C1 segment of cervical spinal cord (tissue), 14 donors: ENCODE results near the gene ASCL1.

Experiments
- DNase-seq, 14 donors: peaks; one replicate each; lab custom pipeline; 2025; lab: John Stamatoyannopoulos, UW

The ASCL1 gene

DNA sequence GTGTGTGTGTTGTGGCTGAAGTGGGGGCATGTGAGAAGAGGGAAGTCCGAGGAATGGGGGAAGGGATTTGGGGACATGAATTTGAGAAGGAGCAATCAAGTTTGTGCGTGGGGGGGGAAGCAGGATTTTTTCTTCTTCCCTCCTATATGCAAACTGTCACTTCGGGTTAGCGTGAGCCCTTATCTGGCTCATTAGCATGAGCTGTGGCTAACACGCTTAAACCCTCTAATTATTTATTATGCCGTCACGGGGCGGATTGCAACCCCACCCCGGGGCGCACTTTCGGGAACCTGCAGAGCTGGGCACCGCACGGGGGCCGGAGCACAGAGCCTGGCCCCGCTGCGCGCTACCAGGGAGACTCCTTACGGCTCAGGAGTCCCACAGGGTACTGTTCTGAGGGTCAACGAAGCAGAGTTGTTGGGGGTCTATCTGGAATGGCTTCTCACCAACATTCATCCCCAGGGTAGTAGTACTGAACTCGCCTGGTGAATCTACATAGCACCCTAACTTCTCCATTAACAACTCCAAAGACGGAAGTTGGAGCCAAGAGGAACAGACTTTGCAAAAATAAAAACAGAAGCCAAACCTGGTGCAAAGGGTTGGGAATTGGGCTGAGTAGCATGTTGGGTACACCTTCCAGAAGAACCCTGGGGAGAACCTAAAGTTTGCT is 6.4 kb upstream of the ASCL1 start:
- no peak for DNase-seq

DNA sequence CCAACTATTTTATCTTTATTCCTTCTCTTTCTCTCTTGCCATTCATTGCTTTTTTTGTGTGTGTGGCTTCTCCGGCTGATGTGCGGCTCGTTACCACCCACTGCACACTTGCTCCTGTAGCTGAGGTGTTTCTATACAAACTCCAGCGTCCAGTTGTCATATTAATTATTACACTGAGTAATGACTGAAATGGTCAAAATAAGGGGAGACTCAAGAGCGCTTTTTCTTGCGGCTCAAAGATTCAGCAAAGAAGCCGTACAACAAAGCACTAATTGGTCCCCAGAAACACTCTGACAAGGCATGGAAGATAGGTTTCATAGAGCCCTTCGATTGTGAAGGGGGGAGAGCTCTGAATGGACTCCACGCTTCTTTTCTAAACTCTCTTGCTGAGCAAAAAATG is 5.6 kb upstream of the ASCL1 start:
- no peak for DNase-seq

DNA sequence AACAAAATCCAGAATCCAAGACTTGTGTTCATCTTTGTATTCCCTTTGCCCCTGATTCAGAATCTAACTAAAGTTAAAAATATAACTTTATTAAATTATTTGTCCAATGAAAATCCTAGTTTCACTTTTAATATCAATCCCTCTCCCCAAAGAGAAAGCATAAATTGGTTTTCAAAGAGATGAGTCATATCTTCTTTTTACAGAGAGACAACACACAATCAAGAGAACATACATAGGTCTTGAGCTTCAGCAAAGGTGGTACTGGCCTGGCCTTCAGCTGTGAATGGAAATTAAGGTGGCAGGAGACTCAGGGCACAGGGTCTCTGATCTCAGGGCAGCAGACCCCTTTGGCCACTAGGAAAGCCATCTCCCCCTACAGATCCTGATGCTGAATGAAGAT is 4.3 kb upstream of the ASCL1 start:
- no peak for DNase-seq

DNA sequence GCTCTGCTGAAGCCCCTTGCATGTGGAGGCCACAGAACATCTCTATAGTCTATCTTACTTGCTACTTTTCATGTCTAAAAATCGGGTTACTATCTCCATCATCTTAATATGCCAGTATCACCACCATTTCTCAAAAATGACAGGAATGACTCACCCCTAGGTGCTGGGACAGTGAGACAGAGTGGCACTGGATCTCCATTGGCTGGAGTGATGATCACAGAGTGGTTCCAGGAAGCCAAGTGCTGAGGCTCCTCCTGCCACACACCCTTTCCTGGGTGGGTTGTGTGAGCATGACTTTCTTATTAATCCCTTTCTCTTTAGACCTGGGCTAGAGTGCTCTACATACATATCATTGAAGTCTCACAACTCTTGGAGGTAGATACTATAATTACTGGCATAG is 3.3 kb upstream of the ASCL1 start:
- DNase-seq = no peak

DNA sequence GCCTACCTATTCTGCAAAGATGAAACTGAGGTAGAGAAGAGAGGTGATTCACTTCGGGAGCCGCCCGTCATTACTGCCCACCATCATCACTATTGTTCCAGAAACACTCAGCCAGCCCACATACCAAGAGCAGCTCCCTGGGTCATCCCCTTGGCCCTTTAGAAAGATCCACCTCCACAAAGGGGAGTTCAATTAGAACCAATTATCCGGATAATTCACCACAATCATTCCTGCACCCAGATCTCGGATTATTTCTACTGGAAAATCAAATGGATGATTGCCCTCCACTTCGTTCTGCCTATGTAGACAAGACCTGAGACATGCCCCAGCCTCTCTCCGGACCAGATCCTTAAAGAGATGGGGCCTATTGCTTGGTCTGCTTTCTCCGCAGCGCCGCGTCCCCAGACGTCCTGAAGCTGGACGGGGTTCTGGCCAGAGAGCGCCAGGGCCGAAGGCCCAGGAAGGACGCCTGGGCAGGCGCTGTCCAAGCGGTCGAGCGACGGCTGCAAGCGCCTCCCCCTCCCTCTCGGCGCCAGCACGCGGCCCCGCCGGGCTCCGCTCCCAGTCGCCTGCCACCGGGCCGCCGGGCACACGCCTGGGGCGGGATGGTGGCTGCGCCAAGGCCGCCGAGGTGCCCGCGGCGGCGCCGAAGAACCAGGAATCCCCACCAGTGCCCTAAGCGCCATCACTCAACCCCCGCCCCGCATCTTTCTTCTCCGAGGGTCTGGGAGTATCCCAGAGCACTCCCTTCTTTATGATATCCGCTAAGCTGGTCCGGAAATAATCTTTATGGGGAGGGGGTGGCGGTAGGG is 1.3 kb upstream of the ASCL1 start:
- DNase-seq = peak in 6 of 14 donors; percentile 26 to 58 (median 40)

DNA sequence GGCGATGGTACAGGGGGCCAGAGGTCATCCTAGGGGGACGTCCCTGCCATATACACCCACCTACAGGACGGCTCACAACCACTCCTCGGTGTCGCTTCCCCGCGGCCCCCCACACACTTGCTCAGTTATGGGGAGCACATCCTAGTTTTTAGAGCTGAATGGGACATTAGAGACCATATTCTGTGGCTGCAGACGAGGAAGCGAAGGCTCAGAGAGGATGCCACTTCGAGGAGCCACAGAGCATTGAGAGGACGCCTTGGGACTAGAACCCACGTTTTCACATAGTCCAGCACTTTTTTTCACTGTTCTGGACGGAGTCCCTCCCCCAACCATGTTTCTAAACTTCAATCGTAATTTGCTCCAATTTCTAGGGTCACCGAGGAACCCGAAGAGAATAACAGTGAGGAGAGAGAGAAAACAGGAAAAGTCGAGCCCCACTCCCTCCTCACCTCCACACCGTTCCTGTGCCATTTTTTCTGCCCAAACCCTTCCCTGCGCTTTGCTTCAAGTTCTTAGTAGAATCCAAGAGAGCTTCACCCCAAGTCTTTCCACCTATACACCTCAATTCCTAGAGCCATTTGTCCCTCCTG is 641 bp upstream of the ASCL1 start:
- DNase-seq = no peak

DNA sequence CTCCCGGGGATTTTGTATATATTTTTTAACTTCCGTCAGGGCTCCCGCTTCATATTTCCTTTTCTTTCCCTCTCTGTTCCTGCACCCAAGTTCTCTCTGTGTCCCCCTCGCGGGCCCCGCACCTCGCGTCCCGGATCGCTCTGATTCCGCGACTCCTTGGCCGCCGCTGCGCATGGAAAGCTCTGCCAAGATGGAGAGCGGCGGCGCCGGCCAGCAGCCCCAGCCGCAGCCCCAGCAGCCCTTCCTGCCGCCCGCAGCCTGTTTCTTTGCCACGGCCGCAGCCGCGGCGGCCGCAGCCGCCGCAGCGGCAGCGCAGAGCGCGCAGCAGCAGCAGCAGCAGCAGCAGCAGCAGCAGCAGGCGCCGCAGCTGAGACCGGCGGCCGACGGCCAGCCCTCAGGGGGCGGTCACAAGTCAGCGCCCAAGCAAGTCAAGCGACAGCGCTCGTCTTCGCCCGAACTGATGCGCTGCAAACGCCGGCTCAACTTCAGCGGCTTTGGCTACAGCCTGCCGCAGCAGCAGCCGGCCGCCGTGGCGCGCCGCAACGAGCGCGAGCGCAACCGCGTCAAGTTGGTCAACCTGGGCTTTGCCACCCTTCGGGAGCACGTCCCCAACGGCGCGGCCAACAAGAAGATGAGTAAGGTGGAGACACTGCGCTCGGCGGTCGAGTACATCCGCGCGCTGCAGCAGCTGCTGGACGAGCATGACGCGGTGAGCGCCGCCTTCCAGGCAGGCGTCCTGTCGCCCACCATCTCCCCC is 777 bp downstream of the ASCL1 start:
- DNase-seq = peak in 4 of 14 donors; percentile 3 to 50 (median 44)

DNA sequence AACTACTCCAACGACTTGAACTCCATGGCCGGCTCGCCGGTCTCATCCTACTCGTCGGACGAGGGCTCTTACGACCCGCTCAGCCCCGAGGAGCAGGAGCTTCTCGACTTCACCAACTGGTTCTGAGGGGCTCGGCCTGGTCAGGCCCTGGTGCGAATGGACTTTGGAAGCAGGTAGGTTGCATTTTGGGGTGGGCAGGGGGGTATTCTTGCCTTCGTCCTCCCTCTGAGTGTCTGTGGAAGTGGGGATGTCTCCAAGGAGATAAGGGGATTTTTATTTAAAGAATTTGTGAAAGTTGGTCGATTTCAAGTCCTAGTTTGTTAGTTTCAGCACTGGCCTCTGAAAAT is 1.3 kb downstream of the ASCL1 start:
- DNase-seq = peak in 1 of 14 donors; percentile 35

DNA sequence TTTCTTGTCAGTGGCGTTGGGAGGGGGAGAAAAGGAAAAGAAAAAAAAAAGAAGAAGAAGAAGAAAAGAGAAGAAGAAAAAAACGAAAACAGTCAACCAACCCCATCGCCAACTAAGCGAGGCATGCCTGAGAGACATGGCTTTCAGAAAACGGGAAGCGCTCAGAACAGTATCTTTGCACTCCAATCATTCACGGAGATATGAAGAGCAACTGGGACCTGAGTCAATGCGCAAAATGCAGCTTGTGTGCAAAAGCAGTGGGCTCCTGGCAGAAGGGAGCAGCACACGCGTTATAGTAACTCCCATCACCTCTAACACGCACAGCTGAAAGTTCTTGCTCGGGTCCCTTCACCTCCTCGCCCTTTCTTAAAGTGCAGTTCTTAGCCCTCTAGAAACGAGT is 1.9 kb downstream of the ASCL1 start:
- DNase-seq = no peak

DNA sequence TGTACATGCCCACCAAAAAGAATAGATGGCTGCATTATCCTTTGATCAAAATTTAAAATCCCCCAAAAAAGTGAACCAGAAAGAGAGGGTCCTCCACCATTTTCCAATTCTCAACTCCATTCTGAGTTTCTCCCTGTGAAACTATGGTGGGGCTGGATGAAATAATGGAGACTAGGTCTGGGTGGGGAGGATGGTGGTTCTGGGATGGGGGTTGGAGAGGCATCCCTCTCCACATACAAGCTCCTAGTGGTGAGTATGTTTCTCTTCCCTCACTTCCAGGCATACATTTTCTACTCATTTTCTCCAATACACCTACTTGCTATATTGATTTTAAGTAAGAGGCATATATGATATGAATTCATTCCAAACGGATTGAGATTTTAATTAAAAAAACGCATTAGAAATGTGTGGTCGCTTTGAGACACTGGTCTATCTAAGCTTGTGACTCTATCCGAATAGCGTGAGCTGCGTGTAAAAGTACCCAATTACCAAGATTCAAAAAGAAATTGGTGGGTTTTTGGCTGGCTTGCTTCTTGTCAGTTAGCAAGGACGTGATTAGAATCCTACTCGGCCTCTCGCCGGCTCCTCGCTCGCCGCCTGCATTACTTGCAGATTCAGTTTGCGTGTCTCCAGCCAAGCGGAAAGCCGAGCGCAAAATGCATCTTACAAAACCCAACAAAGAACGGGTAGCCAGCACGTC is 3.4 kb downstream of the ASCL1 start:
- peak in 2 of 14 donors; percentile 26 to 39 for DNase-seq

DNA sequence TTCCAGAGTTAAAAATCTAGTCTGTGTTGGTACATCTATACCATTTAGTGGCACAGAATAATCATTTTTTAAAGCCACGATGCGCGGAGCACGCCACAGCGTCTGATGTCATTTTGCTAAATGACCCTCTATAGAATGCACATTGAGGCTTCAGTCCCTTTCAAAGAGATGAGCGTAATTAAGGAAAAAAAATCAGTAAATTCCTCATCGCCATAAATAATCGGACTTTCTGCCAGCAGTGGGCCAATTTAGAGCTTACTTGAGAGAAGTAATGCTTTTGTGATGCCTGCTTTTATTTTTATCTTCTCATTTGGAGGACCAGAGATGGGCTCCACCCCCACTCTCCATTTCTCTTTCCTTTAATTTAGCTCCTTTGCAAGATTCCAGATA is 4.0 kb downstream of the ASCL1 start:
- no peak for DNase-seq

DNA sequence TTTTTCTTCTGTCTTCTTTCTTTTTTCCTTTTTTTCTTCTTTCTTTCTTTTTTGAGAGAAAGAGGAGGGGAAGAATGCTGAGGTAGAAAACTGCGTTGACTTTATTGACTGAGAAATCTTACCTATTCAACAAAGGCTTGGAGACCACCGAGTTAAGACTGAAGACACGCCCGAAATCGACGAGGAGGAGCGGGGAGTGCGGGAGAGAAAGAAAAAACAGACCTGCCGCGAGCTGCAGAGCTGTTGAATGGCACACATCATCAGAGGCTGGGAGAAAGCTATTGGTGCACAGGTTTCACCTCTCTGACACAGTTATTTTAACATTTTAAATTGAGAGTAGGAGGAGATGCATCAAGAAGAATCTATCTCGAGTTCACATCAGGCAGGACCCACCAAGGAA is 5.1 kb downstream of the ASCL1 start:
- no peak for DNase-seq

DNA sequence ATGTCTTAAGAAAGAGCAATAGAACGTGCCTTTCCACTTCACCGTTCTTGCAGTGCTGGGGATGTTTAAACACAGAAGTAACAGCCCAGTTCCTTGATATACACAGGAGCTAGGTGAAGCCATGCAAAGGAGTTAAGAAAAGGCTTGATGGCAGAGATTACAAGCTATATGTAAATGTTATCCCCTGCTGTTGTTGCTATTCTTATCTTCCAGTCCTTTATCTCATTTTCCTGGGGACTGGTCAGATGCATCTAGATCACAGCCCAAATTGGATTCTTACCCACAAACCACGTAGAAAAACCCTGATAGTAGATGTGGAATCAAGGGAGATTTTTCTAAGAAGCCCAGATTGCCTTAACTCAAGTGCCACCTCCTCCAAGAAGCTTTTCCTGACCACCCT is 5.5 kb downstream of the ASCL1 start:
- DNase-seq = no peak

DNA sequence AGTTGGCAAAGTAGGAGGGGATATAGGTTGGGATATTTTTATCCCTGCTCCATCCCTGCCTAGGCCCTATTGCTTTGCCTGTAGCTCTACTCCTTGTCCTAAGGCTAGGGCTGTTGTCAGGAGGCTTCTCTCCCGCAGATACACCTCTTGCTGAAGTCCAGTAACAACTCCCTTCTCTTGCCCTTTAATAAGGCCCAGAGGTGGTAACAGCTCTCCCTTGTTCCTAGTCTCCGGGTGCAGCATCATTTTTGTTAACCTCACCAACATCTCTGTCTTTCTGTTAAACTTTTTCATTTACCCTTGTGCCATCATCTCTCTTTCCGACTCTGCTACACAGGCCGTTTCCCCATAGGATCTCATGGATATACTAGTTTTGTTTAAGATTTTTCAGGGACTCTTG is 6.3 kb downstream of the ASCL1 start:
- DNase-seq = no peak

DNA sequence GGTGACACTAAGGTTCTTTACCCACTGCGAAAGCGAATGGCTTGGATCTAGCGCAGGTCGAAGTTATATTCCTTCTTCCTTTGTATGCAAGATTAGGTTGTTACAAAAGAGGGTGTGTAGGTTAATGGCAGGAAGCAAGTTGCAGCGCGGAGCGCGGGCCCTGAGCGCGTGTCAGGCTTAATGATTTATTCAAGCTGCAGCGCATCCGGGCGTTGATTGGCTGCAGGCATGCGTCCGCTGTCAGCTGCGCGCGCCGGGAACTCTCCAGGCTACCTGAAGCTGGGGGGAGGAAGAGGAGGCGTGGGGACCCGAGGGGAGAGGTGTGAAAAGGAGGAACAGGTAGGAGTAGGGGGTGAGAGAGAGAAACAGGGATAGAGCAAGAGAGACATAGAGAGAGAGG is 7.4 kb downstream of the ASCL1 start:
- DNase-seq = peak in 1 of 14 donors; percentile 25

DNA sequence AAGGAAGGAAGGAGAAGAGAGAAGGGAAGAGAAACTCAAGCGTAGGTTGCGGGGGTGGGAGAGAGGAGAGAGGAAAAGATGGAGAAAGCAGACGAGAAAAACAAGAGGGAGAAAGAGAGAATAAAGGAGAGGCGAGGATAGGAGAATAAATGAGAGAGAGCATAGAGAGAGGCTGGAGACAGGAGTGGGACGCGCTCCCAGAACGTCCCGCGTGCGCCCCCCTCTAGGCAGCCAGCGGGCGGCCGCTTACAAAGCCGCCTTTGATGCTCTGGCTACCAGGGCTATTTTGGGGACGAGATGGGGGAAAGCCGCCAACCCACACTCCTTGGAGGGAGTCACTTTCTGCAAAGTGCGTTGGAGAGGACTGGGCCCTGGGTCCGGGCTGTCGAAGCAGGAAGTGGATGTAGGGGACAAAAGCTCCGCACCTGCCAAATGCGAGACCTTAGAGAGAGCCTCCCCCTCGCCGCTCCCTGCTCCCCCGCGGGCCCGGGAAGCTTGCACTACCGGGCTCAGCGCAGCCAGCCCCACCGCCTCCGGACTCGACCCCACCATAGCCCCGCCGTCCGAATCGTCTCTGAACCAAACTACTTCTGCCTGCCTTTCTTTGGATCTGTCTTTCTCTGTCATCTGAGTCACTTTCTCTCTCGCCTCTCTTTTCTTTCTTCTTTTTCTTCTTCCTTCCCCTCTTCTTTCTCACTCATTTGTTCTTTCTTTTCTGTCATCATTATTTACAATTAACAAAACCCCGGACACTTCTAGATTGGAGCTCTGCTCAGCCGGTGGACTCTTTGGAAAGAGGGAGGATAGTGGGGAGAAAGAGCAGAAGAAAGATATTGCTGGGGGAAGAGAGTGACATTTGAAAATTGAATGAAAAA is 8.0 kb downstream of the ASCL1 start:
- peak in 7 of 14 donors; percentile 4 to 60 (median 42) for DNase-seq

DNA sequence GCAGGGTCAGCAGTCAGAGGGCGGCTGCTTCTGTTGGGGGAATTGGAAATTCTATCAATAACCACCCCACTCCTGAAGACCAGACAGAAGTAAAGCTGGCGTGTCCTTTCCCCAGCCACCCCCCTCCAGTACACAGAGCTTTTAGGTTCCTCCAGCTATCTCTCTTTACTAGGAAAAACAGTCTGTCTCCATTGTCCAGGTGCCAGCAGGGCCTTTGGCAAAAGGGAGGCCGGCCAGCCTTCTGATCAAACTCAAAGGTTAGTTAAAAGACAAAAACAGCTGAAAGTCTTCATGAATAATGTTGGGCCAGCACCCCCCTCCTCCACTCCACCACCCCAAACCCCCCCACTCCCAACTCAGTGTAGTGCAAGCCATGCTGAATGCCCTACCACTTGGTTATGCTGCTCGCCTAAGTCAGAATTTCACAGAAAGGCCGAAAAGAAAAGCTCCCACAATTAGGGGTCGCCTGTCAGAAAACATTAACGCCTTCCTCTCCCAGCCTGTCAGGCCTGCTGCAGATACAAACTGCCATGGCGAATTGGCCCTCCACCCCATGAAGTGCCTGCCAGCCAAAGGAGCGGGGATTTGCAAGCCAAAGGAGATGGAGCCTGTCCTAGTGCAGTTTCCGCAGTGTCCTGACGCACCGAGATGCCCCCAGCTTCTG is 8.9 kb downstream of the ASCL1 start:
- DNase-seq = peak in 3 of 14 donors; percentile 12 to 41 (median 24)

DNA sequence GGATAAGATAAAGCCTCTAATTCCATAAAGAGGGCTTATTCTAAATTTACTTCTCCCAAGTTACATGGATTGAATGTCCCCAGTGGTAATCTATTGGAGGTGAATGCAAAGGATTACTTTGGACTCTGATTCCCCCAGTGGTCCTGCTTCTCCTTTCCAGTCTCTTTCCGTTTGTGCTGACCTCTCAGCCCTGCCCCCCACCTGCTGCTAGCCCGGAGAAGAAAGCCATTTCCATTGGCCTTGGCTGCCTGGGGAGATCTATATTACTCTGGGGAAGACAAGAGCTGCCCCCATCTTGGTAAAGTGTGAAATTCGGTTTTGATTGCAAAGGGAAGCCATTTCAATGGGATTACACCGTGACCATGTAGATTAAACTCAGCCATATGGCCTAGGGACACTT is 13.3 kb downstream of the ASCL1 start:
- DNase-seq = no peak

DNA sequence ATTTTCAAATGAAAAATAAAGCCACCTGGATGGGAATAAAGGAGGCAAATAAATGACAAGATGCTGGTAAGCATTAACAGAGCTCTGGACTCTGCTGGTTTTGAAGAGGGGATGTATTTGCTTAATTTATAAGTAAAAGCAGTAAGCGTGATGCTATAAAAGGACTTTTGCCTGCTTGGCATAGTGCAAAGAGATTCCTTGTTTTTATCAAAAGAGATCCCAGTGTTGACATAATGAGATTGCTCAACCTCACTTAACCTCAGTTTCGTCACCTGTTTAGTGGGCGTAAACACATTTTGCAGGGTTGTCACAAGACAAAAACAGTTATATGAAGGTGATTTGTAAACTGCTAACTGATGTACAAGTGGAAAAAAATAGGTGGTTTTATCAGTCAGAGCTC is 13.8 kb downstream of the ASCL1 start:
- no peak for DNase-seq

DNA sequence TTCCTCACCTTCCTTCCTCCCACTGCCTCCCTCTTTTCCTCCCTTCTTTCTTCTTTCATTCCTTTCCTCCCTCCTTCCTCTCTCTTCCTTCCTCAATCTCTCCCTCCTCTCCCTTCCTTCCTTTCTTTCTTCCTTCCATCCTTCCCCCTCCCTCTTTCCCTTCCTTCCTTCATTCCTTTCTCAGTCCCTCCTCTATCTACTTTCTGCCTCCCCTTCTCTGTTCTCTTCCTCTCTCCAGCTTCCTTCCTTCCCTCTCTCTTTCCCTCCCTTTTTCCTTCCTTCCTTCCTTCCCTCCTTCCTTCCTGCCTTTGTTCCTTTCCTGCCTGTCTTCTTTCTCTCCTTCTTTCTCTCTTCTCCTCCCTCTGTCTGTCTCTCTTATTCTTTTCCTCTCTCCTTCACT is 16.1 kb downstream of the ASCL1 start:
- no peak for DNase-seq
